HepG2 (cell line): Measurements from ENCODE around the gene OOSP1. TPM values are rescaled to one million over a fixed set of nuclear protein-coding genes. Genes with fewer than 3 reads are reported as not detected.

Source experiments
- FOXO4 ChIP-seq: sonication (generic); formaldehyde crosslinking; conservative IDR thresholded peaks from 2 replicates; pipeline ENCODE4 v1.8.1; 2023; ENCODE audit warnings: missing genetic modification reagents
- FUBP1 ChIP-seq: sonication (generic); formaldehyde crosslinking; IDR thresholded peaks from 2 replicates; pipeline ENCODE4 v1.5.1; 2020; ENCODE audit warnings: missing genetic modification reagents, mild to moderate bottlenecking, borderline replicate concordance
- RFX5 ChIP-seq: IDR thresholded peaks from 2 replicates; pipeline ENCODE4 v1.6.1; 2011; ENCODE audit warnings: low read depth, low read length, improper control_type of control experiment
- SNAI1 ChIP-seq: sonication (generic); formaldehyde crosslinking; IDR thresholded peaks from 2 replicates; pipeline ENCODE4 v1.5.0; 2020; ENCODE audit warnings: mild to moderate bottlenecking, missing genetic modification reagents, borderline replicate concordance
- SRSF1 ChIP-seq: fragments of 200-400 bp; formaldehyde crosslinking; optimal IDR thresholded peaks from 2 replicates; pipeline ENCODE3; 2017; ENCODE audit warnings: mild to moderate bottlenecking, low read depth, low read length, moderate library complexity
- TEAD3 ChIP-seq: optimal IDR thresholded peaks from 2 replicates; pipeline ENCODE3; 2016; ENCODE audit warnings: borderline replicate concordance
- ZFP82 ChIP-seq: sonication (generic); formaldehyde crosslinking; IDR thresholded peaks from 2 replicates; pipeline ENCODE4 v1.5.1; 2020; ENCODE audit warnings: mild to moderate bottlenecking, missing genetic modification reagents, borderline replicate concordance
- ZNF484 ChIP-seq: sonication (generic); formaldehyde crosslinking; IDR thresholded peaks from 2 replicates; pipeline ENCODE4 v1.5.1; 2020; ENCODE audit warnings: mild to moderate bottlenecking, low read depth, missing genetic modification reagents, borderline replicate concordance
- ZNF546 ChIP-seq: sonication (generic); formaldehyde crosslinking; conservative IDR thresholded peaks from 2 replicates; pipeline ENCODE4 v1.8.1; 2023; ENCODE audit warnings: mild to moderate bottlenecking, missing genetic modification reagents
- ZNF576 ChIP-seq: sonication (generic); formaldehyde crosslinking; IDR thresholded peaks from 2 replicates; pipeline ENCODE4 v1.4.0; 2020; ENCODE audit warnings: mild to moderate bottlenecking, missing genetic modification reagents
- polyA plus RNA-seq, 8 experiments: library from polyadenylated mRNA; depleted of rRNA in 3 of 8; stranded (reverse) in 7 of 8; unstranded in 1 of 8; fragments of >200 nt; fragmentation: Illumina TruSeq in 4 of 8; extraction: Trizol in 4 of 8; gene quantifications; 2 replicates each; pipeline versions ENCODE4 v1.2.1 to v1.2.3, GENCODE V29; 2011 to 2016; ENCODE audit warnings: low read depth in 4 of 8, missing spikeins in 1 of 8, mixed read lengths in 1 of 8; ENCODE audit not compliant: insufficient read depth in 1 of 8
- total RNA-seq, 5 experiments: library from RNA; depleted of rRNA; stranded (reverse); fragments of >200 nt; fragmentation: Illumina TruSeq; extraction: Trizol; gene quantifications; 2 replicates each; pipeline ENCODE4 v1.2.3, GENCODE V29; 2016; ENCODE audit warnings: low read depth in 1 of 5
- TF ChIP-seq, protein P1 (sequence below): sonication (generic); formaldehyde crosslinking; conservative IDR thresholded peaks from 2 replicates; pipeline ENCODE4 v1.5.0; 2020; ENCODE audit warnings: missing genetic modification reagents

Gene OOSP1
- total and polyA plus RNA-seq, 2 of the 13 experiments (the other 11 are each of a cell fraction or from before 2014, with no cell fraction given): not detected

GRCh38 chr11:59963733-59964132 lies 25.5 kb downstream of the OOSP1 start, which contains the start of gene OOSP4A (continued):
- TF ChIP-seq, protein P1, sequence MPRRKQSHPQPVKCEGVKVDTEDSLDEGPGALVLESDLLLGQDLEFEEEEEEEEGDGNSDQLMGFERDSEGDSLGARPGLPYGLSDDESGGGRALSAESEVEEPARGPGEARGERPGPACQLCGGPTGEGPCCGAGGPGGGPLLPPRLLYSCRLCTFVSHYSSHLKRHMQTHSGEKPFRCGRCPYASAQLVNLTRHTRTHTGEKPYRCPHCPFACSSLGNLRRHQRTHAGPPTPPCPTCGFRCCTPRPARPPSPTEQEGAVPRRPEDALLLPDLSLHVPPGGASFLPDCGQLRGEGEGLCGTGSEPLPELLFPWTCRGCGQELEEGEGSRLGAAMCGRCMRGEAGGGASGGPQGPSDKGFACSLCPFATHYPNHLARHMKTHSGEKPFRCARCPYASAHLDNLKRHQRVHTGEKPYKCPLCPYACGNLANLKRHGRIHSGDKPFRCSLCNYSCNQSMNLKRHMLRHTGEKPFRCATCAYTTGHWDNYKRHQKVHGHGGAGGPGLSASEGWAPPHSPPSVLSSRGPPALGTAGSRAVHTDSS: no peak
- TF ChIP-seq TEAD3 (CRISPR knock-in tag): no peak
- TF ChIP-seq SNAI1 (CRISPR knock-in tag): no peak
- no peak for TF ChIP-seq SRSF1
- TF ChIP-seq ZNF484 (CRISPR knock-in tag): no peak
- no peak for TF ChIP-seq ZFP82 (CRISPR knock-in tag)
- TF ChIP-seq FUBP1 (CRISPR knock-in tag): no peak
- TF ChIP-seq ZNF576 (CRISPR knock-in tag): no peak
- TF ChIP-seq RFX5: no peak
- no peak for TF ChIP-seq FOXO4
- no peak for TF ChIP-seq ZNF546 (CRISPR knock-in tag)
